Stimulated activated CD8-positive, alpha-beta memory T cell treated with anti-CD3 and anti-CD28 coated beads, Interleukin-12 subunit alpha, Interleukin-12 subunit beta, amount 100 ng/mL, for 24 hours (primary cell): ENCODE measurements around the gene SNX9.
"Not testable (repeated sequence)": the region's sequence is repeated elsewhere in the genome, so short reads cannot be mapped to it uniquely, and the experiment has no call there.

Experiments
- DNase-seq: peaks from one replicate; pipeline ENCODE4 v3.0.0-alpha.2; 2020; ENCODE audit errors: extremely low read depth

Gene SNX9

DNA sequence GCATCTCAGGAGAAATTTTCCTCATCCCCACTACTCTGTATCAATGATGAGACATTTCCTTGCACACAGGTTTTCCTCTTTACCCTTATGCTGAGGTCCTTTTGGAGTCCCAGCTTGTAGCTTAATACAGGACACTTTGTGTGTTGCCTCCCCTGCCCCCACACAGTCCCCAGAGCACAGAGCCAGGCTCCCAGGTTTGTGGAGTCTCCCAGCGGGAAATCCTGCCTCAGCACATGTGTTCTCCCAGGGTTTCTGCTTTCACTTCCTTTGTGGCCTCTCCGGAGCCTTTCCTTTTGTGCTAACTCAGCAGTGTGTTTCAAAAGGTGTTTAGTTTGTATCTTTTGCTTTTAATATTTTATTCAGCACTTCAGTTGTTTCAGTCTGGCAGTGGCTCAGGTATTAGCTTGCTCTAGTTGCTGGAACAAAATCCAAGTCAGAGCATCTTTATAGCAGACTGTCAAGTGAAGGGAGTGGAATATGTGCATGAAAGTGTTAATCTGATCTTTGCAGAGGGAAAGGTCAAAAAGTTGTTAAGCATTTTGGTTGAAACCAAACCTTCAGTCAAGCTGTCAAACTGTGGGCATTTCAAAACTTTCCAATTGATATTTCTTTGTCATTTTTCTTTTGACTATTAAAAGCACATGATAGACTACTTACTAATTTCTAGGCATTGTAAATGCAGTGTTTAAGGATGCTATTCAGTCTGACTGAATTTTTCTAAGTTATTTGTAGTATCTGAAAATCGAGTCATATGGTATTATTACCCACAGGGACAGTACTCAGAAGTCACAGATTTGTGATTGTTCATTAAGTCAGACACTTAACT lies 8.6 kb downstream of the SNX9 start:
- no peak for DNase-seq

DNA sequence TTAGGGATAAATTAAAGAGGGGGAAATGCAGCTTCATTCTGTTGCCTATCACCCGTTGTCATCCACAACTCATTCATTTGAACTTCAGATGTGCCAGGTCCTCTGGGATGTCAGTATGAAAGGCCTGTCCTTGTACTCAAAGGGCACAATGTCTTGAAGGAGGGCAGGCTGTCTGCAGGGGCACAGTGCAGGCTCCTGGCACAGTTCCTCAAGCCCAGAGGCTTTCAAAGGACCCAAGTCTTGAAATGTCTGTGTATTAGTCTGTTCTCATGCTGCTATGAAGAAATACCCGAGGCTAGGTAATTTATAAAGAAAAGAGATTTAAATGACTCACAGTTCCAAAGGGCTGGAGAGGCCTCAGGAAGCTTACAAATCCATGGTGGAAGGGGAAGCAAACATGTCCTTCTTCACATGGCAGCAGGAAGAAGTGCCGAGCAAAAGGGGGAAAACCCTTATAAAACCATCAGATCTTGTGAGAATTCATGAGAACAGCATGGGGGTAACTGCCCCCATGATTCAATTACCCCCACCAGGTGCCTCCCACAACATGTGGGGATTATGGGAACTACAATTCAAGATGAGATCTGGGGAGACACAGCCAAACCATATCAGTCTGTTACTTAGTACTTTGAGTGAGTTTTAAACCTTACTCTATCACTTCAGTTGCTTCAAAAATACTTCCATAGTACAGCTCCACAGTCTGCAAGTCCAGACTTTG lies 9.4 kb downstream of the SNX9 start:
- no peak for DNase-seq

DNA sequence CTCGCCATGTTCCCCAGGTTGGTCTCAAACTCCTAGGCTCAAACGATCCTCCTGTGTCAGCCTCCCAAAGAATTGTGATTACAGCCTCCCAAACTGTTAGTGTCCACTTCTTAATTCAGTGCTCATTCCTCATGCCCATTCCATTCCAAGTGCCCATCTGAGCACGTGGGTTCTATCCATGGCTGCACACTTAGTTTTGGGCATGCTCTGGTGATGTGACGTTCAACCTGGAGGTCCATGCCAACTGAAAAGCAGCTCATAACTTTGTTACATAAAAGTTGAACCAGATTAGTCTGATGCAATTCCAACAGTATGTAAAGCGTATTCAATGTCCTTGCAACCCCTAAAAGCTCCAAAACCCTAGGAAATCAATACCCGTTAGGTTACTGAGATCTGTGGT lies 11.5 kb downstream of the SNX9 start:
- DNase-seq: no peak

DNA sequence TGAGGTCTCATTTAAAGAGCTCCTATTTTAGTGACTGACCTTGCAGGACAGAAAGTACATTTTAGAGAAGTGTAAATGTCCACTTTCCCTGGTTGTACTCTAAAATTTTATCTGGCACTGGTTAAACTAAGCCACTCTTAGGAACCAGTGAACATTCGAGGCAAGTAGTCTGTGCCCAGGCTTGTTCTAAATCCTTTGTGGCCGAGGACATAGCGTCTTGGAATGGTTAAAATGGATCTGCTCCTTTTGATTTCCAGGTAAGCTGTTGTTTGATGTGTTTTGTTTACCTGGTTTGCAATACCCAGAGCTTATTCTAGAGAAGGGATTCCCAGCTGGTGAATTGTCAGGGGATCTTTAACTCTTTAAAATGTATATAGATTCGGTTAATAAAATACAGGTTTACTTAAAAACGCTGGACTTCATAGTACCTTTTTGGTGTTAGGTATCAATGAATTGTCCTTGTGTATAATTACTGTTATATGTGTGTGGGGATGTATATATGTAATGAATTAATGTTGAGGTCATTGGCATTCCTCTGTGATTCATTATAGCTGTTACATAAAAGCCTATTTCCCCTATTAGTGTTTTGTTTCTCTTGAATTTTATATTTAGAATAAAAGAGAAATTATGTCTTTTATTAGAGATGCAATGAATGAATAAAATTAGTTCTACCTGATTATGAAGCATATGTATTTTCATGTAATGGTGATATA lies 15.8 kb downstream of the SNX9 start:
- no peak for DNase-seq

DNA sequence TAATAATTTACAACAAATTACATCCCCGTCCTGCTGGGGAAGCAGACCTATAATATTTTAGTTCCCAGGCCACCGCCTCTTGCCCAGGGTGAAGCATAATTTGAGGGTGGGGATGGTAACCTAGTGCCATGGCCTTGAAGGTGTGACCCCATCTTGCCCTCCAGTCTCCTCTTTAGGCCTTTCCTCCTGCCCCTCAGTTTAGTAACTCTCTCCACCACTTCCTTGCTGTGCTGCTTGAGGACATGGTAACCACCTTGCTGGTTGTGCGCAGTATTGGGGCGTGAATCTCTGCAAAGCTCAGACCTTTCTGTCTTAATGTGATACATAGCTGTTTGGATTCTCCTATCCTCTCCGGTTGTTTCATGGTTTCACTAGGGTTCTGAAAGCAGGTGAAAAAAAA lies 16.6 kb downstream of the SNX9 start:
- DNase-seq: no peak

DNA sequence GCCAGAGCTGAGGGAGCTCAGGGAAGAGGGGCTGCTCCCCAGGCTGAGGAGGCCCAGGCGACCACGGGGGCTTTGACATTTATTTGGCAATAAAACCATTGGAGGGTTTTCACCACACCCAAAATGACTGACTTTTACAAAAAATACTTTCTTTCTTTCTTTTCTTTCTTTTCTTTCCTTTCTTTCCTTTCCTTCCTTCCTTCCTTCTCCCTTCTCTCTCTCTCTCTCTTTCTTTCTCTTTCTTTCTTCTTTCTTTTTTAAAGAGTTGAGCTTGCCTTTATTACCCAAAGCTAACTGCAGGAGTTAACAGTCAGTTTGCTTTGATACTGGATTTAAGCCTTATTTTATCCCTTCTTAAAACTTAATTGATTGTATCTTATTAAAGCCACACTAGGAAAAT lies 17.2 kb downstream of the SNX9 start:
- DNase-seq: no peak

DNA sequence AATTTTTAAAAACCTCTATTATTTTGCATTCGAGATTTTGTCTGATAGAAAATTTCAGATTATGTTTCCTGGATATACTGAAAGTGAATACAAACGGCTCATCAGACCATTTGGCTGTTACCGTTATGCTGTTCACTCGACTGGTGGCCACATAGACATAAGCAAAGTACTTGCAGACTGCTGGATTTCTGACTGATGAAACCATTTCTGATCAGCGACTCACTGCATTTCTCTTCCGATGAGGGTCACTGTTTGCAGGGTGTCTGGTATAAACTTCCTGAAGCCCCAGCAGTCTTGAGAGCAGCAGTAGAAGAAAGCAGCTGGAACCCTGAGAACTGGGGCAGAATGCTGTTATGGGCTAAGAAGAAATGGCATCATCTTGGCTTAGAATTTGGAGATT lies 17.7 kb downstream of the SNX9 start:
- no peak for DNase-seq

DNA sequence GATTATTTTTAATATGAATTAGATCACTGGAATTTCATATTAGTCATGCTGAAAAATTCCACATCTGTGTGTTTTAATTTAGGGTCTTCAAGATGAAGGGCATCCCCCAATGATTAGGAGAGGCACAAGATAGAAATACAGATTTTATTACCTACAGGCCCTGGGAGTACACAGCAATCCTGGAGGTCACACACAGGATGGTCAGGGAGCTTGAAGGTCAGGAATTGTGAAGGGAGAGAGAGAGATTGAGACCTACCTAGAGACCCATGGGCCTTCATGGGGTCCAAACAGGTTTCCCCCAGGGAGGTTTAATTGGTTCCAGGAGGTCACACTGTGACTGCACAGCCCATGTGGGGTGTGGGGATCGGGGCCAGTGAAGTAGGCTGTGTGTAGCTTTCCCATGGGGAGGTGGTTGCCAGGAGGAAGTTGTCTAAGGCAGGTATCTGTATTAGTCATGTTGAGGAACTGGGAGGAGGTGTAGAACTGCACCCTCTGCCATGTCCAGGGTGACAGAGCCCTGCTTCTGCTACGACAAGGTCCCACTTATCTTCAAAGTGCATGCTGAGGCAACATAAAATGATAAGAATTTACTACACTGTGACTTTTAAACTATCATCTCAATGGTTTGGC lies 18.3 kb downstream of the SNX9 start:
- no peak for DNase-seq

DNA sequence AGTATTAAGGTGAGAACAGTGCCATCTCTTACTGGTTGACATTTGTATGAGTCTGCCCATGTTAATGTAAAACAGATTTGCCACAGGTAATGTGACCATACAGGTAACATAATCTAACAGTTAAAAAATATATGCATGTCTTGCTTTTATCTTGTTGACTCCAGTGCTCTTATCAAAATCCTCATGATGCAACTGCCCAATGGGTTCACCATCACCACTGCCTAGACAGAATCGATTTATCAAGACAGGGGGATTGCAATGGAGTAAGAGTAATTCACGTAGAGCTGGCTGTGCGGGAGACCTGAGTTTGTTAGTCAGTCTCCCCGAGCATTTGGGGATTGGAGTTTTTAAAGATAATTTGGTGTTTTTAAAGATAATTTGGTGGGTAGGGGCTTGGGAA lies 19.2 kb downstream of the SNX9 start:
- DNase-seq: no peak

DNA sequence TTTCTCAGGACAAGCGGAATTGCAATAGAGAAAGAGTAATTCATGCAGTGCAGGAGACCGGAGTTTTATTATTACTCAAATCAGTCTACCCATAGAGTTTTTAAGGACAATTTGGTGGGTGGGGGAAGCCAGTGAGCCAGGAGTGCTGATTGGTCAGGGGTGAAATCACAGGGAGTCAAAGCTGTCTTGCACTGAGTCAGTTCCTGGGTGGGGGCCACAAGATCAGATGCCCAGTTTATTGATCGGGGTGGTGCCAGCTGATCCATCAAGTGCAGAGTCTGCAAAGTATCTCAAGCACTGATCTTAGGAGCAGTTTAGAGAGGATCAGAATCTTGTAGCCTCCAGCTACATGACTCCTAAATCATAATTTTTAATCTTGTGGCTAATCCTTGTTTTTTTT lies 21.1 kb downstream of the SNX9 start:
- DNase-seq: not testable (repeated sequence)

DNA sequence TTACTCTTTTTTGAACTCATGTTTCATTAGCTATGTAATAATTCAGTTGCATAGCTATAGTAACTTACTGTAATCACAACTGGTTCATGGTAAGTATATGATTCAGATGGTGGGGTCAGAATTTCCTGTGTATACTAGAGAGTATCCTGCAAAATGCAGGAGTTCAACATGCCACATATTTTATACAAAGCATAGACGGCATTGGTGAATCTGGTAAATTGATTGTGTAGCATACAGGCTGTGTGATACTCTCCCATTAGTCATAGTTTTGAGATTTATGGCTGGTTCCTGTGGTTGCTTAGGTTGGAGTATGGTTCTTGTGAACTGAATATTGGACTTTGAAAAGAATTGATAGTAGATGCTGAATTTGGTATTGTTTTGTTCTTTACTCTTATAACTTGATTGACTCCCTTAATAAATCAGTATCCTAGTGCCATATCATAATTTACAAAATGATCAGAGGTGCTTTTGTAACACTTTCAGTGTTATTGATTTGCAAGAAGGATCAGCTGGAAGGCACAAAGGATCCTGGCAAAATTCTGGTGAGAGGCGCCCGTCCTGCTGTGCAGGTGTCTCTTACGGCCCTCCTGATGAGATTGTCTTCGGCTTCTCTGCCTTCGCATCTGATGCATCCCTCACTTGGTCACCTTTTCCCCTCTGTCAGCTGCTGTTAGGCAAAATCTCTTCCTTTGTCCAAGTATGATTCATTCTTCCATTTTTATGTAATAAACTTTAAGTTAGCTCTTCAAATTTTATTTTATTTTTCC lies 22.6 kb downstream of the SNX9 start:
- DNase-seq: no peak

DNA sequence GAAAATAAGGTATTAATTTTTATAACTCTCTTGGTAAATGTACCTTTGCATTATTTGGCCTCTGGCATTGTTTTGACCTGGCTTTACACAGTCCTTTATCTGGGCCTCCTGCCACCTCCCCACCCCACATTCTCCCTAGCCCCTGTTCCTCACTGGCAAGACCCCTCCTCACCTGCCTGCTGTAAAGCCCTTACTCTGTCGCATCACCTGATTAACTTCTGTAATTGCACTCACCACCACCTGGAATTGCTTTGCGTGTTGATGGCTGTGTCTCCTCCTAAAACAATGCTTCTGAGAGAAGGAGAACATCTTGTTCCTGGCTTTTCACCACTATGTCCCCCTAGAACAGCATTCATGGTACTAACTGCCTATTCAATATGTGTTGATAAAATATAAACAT lies 24.8 kb downstream of the SNX9 start:
- DNase-seq: no peak

DNA sequence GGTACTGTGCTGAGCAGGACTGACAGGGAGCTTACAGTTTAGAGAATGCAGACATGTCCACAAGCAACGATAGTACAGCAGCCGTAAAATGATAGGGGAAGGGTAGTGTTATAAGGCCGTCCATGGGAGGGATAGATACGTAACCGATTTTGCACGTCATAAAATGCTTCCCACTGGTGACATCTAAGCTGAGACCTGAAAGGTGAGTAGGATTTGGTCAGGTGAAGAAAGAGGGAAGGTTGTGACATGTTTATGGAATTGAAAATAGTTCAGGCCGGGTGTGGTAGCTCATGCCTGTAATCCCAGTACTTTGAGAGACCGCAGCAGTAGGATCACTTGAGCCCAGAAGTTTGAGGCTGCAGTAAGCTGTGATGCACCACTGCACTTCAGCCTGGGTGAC lies 25.6 kb downstream of the SNX9 start:
- DNase-seq: no peak

DNA sequence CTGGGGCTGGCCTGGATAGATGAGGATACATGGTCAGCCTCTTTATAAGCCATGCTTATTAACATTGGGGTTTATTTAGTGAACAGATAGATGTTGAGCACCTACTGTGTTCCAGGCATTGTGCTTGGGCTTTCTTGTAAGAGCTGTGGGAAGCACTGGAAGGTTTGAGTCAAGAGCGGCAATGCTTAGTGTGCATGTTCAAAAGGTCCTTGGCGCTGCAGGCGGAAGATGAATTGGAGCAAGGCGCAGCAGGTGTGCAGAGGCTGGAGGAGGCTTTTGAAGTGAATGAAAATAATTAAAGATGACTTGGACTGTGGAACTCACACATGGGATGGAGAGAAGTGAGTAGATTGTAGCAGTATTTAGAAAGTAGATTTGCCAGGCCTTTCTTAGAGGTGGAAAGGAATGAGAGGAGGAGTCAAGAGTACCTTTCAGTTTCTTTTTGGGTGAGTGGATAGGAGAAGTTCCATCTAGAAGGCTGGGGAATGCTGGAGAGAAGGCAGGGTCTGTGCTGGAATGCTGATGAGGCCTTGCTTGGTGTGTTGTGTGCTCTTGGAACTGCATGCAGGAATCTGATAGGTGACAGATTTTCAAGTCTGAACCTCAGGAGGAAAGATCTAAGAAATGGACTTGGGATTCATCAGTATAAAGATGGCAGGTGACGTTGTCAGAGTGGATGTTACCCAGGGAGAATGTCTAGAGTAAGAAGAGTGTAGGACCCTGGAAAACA lies 26.4 kb downstream of the SNX9 start:
- DNase-seq: no peak

DNA sequence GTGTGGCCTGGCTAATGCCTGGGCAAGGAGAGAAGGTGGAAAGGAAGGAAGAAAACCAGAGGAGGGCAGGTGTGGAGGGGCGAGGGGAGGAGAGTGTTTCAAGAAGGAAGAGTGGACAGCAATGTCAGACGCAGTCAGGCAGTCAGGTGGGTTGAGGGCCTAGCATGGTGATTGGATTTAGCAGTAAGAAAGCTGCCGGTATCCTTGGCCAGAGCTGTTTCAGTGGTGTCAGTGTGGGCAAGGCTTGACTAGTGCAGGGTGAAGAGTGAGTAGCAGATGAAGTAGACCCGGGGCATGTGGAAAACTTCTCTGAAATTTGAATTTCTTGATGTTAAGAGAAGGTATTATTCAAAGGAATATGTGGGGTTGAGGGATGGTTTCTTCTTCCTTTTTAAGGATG lies 27.0 kb downstream of the SNX9 start:
- no peak for DNase-seq

DNA sequence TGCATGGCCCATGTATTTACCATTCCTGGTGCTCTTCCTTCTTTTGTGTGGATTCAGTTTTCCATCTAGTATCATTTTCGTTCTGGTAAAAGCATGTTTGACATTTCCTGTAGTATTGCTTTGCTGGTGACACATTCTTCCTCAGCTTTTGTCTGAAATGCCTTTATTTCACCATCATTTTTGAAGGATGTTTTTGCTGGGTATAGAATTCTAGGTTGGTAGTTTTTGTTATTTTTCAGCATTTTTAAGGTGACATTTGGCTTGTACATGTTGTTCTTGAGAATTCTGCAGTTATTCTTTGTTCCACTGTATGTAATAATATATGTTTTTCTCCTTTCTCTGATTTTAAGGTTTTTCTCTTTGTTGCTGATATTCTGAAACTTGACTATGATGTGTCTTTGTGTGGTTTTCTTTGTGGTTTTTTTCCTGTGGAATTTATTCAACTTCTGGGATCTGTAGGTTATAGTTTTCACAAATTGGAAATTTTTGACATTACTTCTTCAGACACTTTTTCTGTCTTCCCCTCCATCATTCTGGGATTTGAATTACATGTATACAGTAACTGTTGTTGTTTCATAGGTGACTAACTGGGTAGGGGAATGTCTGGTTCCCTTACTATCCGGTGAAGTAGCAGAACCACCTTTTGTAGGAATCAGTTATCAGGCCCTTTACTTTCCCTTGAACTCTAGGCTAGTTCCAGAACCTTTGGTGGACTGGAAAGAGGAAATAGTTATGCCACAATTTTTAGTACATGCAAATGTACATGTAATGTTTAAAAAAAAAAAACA lies 30.2 kb downstream of the SNX9 start:
- no peak for DNase-seq

DNA sequence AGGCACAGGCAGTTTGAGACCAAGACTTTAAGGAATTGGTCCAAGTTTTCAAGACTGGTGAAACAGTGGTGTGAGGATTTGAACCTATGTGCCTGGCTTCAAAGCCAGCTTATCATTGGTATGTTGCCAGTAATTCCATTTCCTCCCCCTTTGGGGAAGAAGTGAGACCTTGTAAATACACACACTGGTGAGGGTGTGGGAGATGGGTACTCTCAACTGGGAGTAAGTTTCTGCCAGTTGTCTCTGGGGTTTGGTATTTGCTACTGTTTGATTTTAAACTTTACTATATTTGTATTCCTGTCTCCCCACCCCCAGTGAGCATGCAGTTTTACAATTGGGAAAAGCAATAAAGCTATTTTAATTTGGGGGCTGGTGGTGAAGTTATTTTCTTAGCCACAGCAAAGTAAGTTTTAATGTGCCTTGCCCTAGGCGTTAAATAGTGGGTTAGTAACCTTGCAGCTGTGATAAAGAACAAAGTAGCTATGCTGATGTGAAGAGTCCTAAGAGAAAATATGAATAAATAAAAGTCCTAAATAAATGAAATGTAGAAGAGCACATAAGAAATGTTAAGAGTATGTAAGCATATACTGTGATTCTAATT lies 31.0 kb downstream of the SNX9 start:
- DNase-seq: no peak

DNA sequence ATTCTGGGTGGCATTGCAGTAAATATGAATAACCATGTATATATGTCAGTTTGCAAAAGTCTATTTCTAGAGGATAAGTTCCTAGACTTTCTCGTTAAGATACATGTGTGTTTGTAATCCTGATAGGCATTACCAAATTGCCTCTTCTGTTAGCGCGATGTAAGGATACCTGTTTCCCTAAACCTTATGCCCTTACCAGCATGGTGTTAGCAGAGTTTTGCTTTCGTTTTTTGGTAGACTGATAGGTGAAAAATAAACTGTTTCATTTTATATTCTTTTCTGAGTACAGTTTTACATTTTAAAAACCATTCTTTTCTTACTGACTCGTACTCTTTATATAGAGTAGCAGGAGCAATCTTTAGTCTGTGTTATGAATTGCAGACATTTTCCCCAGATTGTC lies 32.3 kb downstream of the SNX9 start:
- no peak for DNase-seq

DNA sequence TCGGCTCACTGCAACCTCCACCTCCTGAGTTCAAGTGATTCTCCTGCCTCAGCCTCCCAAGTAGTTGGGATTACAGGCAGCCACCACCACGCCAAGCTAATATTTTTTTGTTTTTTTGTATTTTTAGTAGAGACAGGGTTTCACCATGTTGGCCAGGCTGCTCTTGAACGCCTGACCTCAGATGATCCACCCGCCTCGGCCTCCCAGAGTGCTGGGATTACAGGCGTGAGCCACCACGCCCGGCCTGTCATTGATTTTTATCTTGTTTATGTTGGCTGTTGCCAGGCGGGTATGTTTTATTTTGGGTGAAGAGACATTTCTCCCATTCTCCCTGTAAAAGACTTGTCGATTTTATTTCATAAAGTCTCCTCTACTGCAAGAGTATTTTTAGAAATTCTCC lies 32.8 kb downstream of the SNX9 start:
- not testable (repeated sequence) for DNase-seq

DNA sequence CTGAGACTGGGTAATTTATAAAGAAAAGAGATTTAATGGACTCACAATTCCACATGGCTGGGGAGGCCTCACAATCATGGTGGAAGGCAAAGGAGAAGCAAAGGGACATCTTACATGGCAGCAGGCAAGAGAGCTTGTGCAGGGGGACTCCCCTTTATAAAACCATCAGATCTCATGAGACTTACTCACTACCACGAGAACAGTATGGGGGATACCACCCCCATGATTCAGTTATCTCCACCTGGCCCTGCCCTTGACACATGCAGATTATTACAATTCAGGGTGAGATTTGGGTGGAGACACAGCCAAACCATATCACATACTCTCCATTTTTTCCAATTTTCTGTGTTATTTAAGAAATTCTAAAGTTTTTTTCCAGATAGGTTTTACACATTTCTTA lies 35.6 kb downstream of the SNX9 start:
- not testable (repeated sequence) for DNase-seq
